Gastrocnemius medialis (tissue), 4 donors: ENCODE results near the gene VPS8. TPM values are rescaled to one million over a fixed set of nuclear protein-coding genes. Genes with fewer than 3 reads are reported as not detected.

ENCODE experiments used
- ATAC-seq, 2 donors: fragments of 150-250 bp; one replicate each; pipeline ENCODE4 v1.9.1; 2016
- DNase-seq, 2 donors: peaks; one replicate each; pipeline ENCODE4 v3.0.0-alpha.2; 2019
- H3K27ac ChIP-seq, 4 donors: fragments of 200-600 bp; sonication (generic); 1 replicate in 1 of 4; 2 replicates in 3 of 4; pipeline ENCODE4 v1.5.1; 2016 to 2018; ENCODE audit warnings: mild to moderate bottlenecking in 2 of 4, moderate library complexity in 1 of 4
- H3K27me3 ChIP-seq, 3 donors: fragments of 200-600 bp; sonication (generic) in 2 of 3; 1 replicate in 1 of 3; 2 replicates in 2 of 3; pipeline versions ENCODE4 v1.5.1 to v1.6.0; 2016 to 2019; ENCODE audit warnings: mild to moderate bottlenecking in 1 of 3, moderate library complexity in 1 of 3
- H3K36me3 ChIP-seq, 2 donors: fragments of 200-600 bp; sonication (generic) in 1 of 2; one replicate each; pipeline ENCODE4 v1.5.1; 2017 to 2018
- H3K4me1 ChIP-seq, 2 donors: fragments of 200-600 bp; sonication (generic) in 1 of 2; one replicate each; pipeline ENCODE4 v1.5.1; 2016 to 2017; ENCODE audit warnings: mild to moderate bottlenecking in 2 of 2
- H3K4me3 ChIP-seq, 4 donors: fragments of 200-600 bp; sonication (generic) in 3 of 4; 1 replicate in 1 of 4; 2 replicates in 3 of 4; pipeline ENCODE4 v1.5.1; 2016 to 2019; ENCODE audit warnings: mild to moderate bottlenecking in 2 of 4
- H3K9me3 ChIP-seq, 3 donors: fragments of 200-600 bp; sonication (generic) in 2 of 3; 1 replicate in 1 of 3; 2 replicates in 2 of 3; pipeline ENCODE4 v1.5.1; 2016 to 2019
- CTCF ChIP-seq, 5 experiments: fragments of 450-650 bp in 3 of 5; fragments of 200-600 bp in 2 of 5; sonication (generic) in 2 of 5; IDR thresholded peaks in 4 of 5; conservative IDR thresholded peaks in 1 of 5; 1 replicate in 4 of 5; 2 replicates in 1 of 5; pipeline ENCODE4 v1.5.1; 2016 to 2019; ENCODE audit warnings: antibody characterized with exemption in 5 of 5, mild to moderate bottlenecking in 3 of 5, moderate library complexity in 3 of 5
- POLR2A ChIP-seq, 2 donors: fragments of 450-650 bp; IDR thresholded peaks; one replicate each; pipeline ENCODE4 v1.6.1; 2017; ENCODE audit warnings: antibody characterized with exemption in 2 of 2, mild to moderate bottlenecking in 2 of 2, moderate library complexity in 2 of 2
- in situ Hi-C, 4 donors: fragments of 200-750 bp; cut with MboI; loops; one replicate each; pipeline versions ENCODE4 v1.15.0 to v1.8.0; 2017; ENCODE audit warnings: low sequenced_read_pairs in 4 of 4
- intact Hi-C: fragments of 100-400 bp; cut with DNase I; formaldehyde crosslinking; loops from one replicate; pipeline ENCODE4 v1.15.1; 2023; ENCODE audit warnings: low total_unique reads
- total RNA-seq, 4 donors: library from RNA; depleted of rRNA; stranded (reverse); fragments of >200 nt; gene quantifications; one replicate each; pipeline versions ENCODE4 v1.1.0 to v1.2.3, GENCODE V29; 2016

The VPS8 gene
- total RNA-seq, 4 donors from 2014 or later, result 37.2 to 64.1 (median 51.2) TPM

GRCh38 chr3:184795522-184796190 lies 16.3 kb upstream of the VPS8 start:
- Histone ChIP-seq H3K36me3 (no peaks in the 10 kb centered on the region), H3K27ac (no peak overlapping the region), H3K9me3 (no peaks in the 10 kb centered on the region), H3K4me1 (no peaks in the 10 kb centered on the region), H3K27me3 (no peaks in the 10 kb centered on the region), H3K4me3 (no peak overlapping the region)
- ATAC-seq (no peak), DNase-seq (no peak)
- intact Hi-C loops (no loop called here), in situ Hi-C loops (loop anchor here in 2 of 4 donors (25.0 kb wide), 2 partner anchors 433 to 908 kb away; partner anchors contain the start of genes CLCN2 (in 1 of the 2), PARL (in 1 of the 2) and POLR2H (in 1 of the 2))
- TF ChIP-seq CTCF (IDR thresholded peaks at IDR 0.05 in 4 of 5, conservative IDR thresholded peaks at IDR 0.05 in 1 of 5) (no peak), POLR2A (IDR thresholded peaks at IDR 0.05) (no peak)

- no peak for ATAC-seq
- Histone ChIP-seq H3K4me1 (no peaks in the 10 kb centered on the region), H3K27ac (no peak overlapping the region), H3K27me3 (no peaks in the 10 kb centered on the region), H3K4me3 (no peak overlapping the region), H3K36me3 (no peaks in the 10 kb centered on the region), H3K9me3 (no peaks in the 10 kb centered on the region)
- in situ Hi-C loops, result loop anchor here in 2 of 4 donors (25.0 kb wide), 2 partner anchors 434 to 909 kb away; partner anchors contain the start of genes CLCN2 (in 1 of the 2), PARL (in 1 of the 2) and POLR2H (in 1 of the 2)
- intact Hi-C loops, result no loop called here
- TF ChIP-seq CTCF (IDR thresholded peaks at IDR 0.05 in 4 of 5, conservative IDR thresholded peaks at IDR 0.05 in 1 of 5) (no peak), POLR2A (IDR thresholded peaks at IDR 0.05) (no peak)
- DNase-seq, result no peak
Measured at GRCh38 chr3:184796551-184796950, 15.4 kb upstream of the VPS8 start.

GRCh38 chr3:184796954-184797353 lies 15.0 kb upstream of the VPS8 start:
- no peak for TF ChIP-seq POLR2A (IDR thresholded peaks at IDR 0.05)
- TF ChIP-seq CTCF (IDR thresholded peaks at IDR 0.05 in 4 of 5, conservative IDR thresholded peaks at IDR 0.05 in 1 of 5), result no peak
- in situ Hi-C loops, result loop anchor here in 2 of 4 donors (25.0 kb wide), 2 partner anchors 435 to 910 kb away; partner anchors contain the start of genes CLCN2 (in 1 of the 2), PARL (in 1 of the 2) and POLR2H (in 1 of the 2)

GRCh38 chr3:184798120-184798519 lies 13.8 kb upstream of the VPS8 start:
- Histone ChIP-seq H3K27me3 (no peaks in the 10 kb centered on the region), H3K36me3 (no peaks in the 10 kb centered on the region), H3K9me3 (no peaks in the 10 kb centered on the region), H3K4me1 (no peaks in the 10 kb centered on the region), H3K27ac (no peak overlapping the region), H3K4me3 (no peak overlapping the region)
- intact Hi-C loops, result no loop called here
- ATAC-seq (no peak), DNase-seq (no peak)
- TF ChIP-seq POLR2A (IDR thresholded peaks at IDR 0.05) (no peak), CTCF (IDR thresholded peaks at IDR 0.05 in 4 of 5, conservative IDR thresholded peaks at IDR 0.05 in 1 of 5) (no peak)
- in situ Hi-C loops, result loop anchor here in 2 of 4 donors (25.0 kb wide), 2 partner anchors 436 to 911 kb away; partner anchors contain the start of genes CLCN2 (in 1 of the 2), PARL (in 1 of the 2) and POLR2H (in 1 of the 2)

More at GRCh38 chr3:184796954-184797353, 15.0 kb upstream of the VPS8 start:
- intact Hi-C loops, result no loop called here
- no peaks in the 10 kb centered on the region for H3K36me3 ChIP-seq
- ATAC-seq (no peak), DNase-seq (no peak)
- H3K27ac ChIP-seq, result no peak overlapping the region
- H3K4me1 ChIP-seq, result no peaks in the 10 kb centered on the region
- H3K27me3 ChIP-seq, result no peaks in the 10 kb centered on the region
- H3K4me3 ChIP-seq, result no peak overlapping the region
- no peaks in the 10 kb centered on the region for H3K9me3 ChIP-seq
